NB4 (cell line): ENCODE data around the gene LGALS1.

ENCODE experiments used
- DNase-seq: peaks from one replicate; pipeline ENCODE4 v3.0.0; 2010; ENCODE audit warnings: low read depth
- H3K4me3 ChIP-seq: one replicate; pipeline ENCODE4 v1.5.1; 2011; ENCODE audit warnings: mild to moderate bottlenecking, low read depth, low read length, moderate library complexity
- CTCF ChIP-seq: IDR thresholded peaks from one replicate; pipeline ENCODE4 v1.5.1; 2012; ENCODE audit warnings: low read depth, low read length
- MYC ChIP-seq: IDR thresholded peaks from 2 replicates; pipeline ENCODE4 v1.6.1; 2011; ENCODE audit warnings: low read depth, low read length
- POLR2A ChIP-seq: IDR thresholded peaks from 2 replicates; pipeline ENCODE4 v1.6.1; 2011; ENCODE audit warnings: mild to moderate bottlenecking; ENCODE audit not compliant: insufficient read length; ENCODE audit errors: extremely low read depth
- TF ChIP-seq, protein P1 (sequence below): IDR thresholded peaks from 2 replicates; pipeline ENCODE4 v1.6.1; 2011; ENCODE audit warnings: low read depth, low read length

Gene LGALS1

DNA sequence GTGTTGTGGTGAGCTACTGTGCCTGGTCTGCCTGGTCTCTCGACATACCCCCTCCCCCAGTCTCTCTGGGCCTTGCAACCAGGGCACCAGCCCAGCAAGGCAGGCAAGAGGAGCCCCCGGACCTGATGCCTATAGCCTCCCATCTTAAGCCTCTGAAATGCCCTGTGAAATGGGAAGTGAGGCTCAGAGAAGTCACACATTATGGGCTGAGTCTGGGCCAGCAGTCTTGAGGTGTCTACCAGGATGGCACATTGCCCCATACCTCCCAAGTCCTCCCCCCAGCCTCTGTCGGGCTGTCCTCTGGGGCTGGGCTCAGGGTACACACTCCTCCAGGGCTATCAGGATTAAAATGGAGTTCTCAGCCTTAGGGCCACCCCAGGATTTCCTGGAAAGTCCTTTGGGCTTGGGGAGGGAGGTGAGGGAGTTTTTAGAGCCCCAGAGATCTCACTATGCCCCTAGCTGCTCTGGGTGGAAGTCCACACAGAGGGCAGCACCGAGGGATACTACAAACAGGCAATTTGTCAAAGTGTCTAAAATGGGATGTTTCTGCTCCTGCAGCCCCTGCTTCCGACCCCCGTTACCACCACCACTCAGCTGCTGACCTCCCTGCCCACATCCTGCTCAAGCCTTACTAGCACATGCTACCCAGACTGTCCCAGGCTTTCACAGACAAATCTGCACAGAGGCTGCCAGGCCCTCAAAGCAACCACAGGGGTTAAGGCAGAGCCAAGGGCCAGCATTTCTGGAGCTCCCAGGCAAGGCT, 39.1 kb upstream of the LGALS1 start:
- TF ChIP-seq, protein P1, sequence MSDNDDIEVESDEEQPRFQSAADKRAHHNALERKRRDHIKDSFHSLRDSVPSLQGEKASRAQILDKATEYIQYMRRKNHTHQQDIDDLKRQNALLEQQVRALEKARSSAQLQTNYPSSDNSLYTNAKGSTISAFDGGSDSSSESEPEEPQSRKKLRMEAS = peak; percentile 73; the same call in 1 of the 2 replicates
- TF ChIP-seq MYC (peak; percentile 29; the same call in 1 of the 2 replicates), POLR2A (no peak), CTCF (peak; percentile 36)
- DNase-seq = peak; percentile 90
- no peak overlapping the region for H3K4me3 ChIP-seq

DNA sequence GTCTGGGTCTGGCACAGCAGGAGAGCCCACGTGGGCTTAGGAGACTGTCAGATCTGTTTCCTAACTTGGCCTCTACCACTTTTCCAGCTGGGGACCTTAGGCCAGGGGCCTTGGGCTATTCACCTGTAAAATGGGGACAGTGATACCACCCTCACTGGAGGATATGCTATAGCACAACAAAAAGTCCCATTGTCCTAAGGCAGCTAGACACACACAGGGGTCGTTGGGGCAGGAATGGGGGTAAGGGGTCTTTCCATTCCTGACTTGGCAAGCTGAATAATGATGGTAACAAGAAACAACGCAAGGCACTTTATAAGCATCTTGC, 38.5 kb upstream of the LGALS1 start:
- DNase-seq = no peak
- TF ChIP-seq MYC = no peak
- TF ChIP-seq CTCF = no peak
- TF ChIP-seq POLR2A = no peak
- TF ChIP-seq, protein P1 = no peak; the same call in 1 of the 2 replicates
- no peak overlapping the region for H3K4me3 ChIP-seq

- no peak for TF ChIP-seq MYC
- no peak for TF ChIP-seq CTCF
- TF ChIP-seq POLR2A = no peak
- TF ChIP-seq, protein P1 = no peak
- peak overlapping the region; percentile 30 for H3K4me3 ChIP-seq
- DNase-seq = no peak
These were observed 36.9 kb upstream of the LGALS1 start for GRCh38 chr22:37638391-37639069.

DNA sequence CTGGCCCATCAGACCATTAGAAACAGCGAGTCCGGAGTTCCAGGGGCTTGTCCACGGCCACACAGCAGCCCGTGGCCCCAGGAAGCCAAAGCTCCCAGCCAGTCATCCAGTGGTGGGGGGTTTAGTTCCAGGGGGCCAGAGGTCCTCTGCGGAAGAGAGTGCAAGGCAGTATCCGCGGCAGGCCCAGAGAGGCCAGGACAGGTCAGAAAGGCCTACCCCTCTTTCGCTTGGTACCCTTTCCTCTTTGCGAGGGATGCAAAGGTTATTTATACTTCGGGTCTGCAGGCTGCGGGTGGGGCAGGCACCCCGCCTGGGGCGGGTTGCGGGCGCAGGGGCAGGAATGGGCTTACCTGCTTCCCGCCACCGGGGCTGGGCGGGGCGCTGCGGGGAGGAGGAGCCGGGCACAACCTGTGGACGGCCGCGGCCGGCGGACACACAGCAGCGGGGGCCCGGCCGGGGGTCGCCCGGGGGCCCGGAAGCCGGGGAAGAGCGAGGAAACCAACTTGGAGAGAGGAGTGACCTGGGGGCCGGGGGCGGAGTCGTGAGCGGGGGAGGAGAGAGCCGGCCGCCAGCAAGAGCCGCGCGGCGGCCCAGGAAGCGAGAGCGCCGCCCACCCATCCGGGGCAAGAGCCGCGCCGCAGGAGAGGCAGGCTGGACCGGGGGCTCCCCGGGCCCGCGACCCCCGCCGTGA, 36.2 kb upstream of the LGALS1 start, which contains the start of gene SH3BP1:
TSS of gene SH3BP1 (plus strand) at position 600 of the 691 bp plus-strand sequence. CDS start 119 bp downstream, outside the sequence.
- DNase-seq = peak; percentile 82
- peak within 1 kb of the TSS; percentile 89 for H3K4me3 ChIP-seq
- TF ChIP-seq POLR2A (no peak), CTCF (no peak), MYC (no peak)
- TF ChIP-seq, protein P1 = no peak

- peak; percentile 70 for DNase-seq
- TF ChIP-seq MYC (no peak), CTCF (no peak), POLR2A (no peak)
- TF ChIP-seq, protein P1 = no peak
- H3K4me3 ChIP-seq = peak overlapping the region; percentile 89
These were observed 35.5 kb upstream of the LGALS1 start for GRCh38 chr22:37639771-37640590.
